Fibroblast of peridontal ligament (primary cell): Measurements from ENCODE around the gene ARAP2.

ENCODE experiments used
- DNase-seq: peaks from one replicate; pipeline ENCODE4 v3.0.0-alpha.2; 2010; ENCODE audit errors: extremely low read depth

Gene ARAP2

GRCh38 chr4:36264207-36264826 lies 20.0 kb upstream of the ARAP2 start:
- DNase-seq, result no peak

GRCh38 chr4:36260731-36261130 lies 16.4 kb upstream of the ARAP2 start:
- DNase-seq, result no peak

- no peak for DNase-seq
These were observed 12.1 kb upstream of the ARAP2 start for GRCh38 chr4:36256398-36256891.

GRCh38 chr4:36255577-36255976 lies 11.3 kb upstream of the ARAP2 start:
- DNase-seq, result no peak

- no peak for DNase-seq
These were observed 10.1 kb upstream of the ARAP2 start for GRCh38 chr4:36254371-36254770.

- DNase-seq, result no peak
These were observed 7.7 kb upstream of the ARAP2 start for GRCh38 chr4:36251983-36252382.

GRCh38 chr4:36249610-36250009 lies 5.3 kb upstream of the ARAP2 start:
- DNase-seq, result no peak

- no peak for DNase-seq
These were observed 708 bp downstream of the ARAP2 start for GRCh38 chr4:36243355-36244256.

- DNase-seq, result no peak
These were observed 1.5 kb downstream of the ARAP2 start for GRCh38 chr4:36242629-36243354.

- DNase-seq, result no peak
These were observed 2.5 kb downstream of the ARAP2 start for GRCh38 chr4:36241771-36242170.

GRCh38 chr4:36237366-36238313 lies 6.7 kb downstream of the ARAP2 start:
- DNase-seq, result no peak

GRCh38 chr4:36236159-36236558 lies 8.2 kb downstream of the ARAP2 start:
- DNase-seq, result no peak

- DNase-seq, result no peak
These were observed 9.0 kb downstream of the ARAP2 start for GRCh38 chr4:36235306-36235705.

GRCh38 chr4:36233567-36234266 lies 10.6 kb downstream of the ARAP2 start:
- no peak for DNase-seq

- no peak for DNase-seq
These were observed 13.8 kb downstream of the ARAP2 start for GRCh38 chr4:36230534-36230933.

GRCh38 chr4:36227913-36228312 lies 16.4 kb downstream of the ARAP2 start:
- DNase-seq, result no peak

GRCh38 chr4:36226430-36227227 lies 17.7 kb downstream of the ARAP2 start:
- no peak for DNase-seq

- no peak for DNase-seq
These were observed 19.1 kb downstream of the ARAP2 start for GRCh38 chr4:36224972-36225903.

- no peak for DNase-seq
These were observed 21.6 kb downstream of the ARAP2 start for GRCh38 chr4:36222702-36223101.
